Jurkat, Clone E6-1 (cell line): ENCODE results near the gene NMRK1. TPM values are rescaled to one million over a fixed set of nuclear protein-coding genes. Genes with fewer than 3 reads are reported as not detected.
A peak's percentile ranks its signal among the peaks of the same experiment; 100 is the strongest.

ENCODE experiments used
- DNase-seq: peaks from one replicate; pipeline ENCODE4 v3.0.0-alpha.2; 2011; ENCODE audit warnings: low read depth, low spot score
- H3K4me3 ChIP-seq: 2 replicates; pipeline ENCODE4 v1.5.1; 2011; ENCODE audit warnings: mild to moderate bottlenecking, low read length, control low read depth, moderate library complexity
- polyA plus RNA-seq: library from polyadenylated mRNA; unstranded; fragments of >200 nt; gene quantifications from one replicate; pipeline ENCODE4 v1.2.1, GENCODE V29; 2012; ENCODE audit warnings: missing spikeins; ENCODE audit not compliant: insufficient read length, insufficient read depth

NMRK1 gene
- polyA plus RNA-seq = 13.0 TPM

DNA sequence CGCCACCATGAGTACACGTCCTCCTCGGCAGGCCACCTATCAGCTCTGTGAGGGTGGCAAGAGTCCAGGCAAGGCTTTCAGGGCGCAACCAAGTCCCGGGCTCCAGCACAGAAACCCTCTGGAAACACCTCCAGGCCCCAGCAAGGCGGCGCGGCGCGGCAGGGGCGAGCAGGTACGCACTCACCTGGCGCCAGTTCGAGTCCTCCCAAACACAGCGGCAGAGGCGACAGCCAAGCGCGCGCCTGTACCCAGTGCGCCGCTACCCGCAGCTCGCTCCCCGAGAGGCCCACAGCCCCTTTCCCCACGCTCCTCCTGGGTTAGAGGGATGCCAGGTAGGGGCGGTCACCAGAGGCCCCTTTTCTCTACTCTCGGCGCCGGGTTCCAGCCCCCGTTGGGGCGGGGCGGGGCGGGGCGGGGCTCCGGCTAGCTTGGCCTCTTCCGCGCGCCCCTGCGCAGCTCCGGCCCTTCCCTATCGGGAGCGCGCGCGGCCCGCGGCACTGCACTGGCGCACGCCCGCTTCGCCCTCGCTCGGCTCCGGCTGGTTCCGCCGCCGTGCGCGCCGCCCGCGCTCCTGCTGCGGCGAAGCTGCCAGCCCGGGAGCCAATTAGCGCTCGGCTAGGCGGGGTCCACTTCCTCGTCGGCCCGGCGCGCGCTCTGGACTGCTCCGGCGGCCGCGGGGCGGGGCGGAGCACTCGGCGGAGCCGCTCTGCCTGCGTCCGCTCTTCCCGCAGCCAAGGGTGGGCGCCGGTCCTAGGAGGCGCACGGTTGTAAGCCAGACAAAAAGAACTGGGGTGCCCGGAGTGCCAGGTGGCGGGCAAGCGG is at the start of gene NMRK1, which contains the start of gene OSTF1:
TSS of gene NMRK1 (minus strand) at position 332 of the 822 bp plus-strand sequence. CDS start 5,040 bp downstream, outside the sequence.
TSS of gene OSTF1 (plus strand) at position 691 of the 822 bp plus-strand sequence. CDS start 179 bp downstream, outside the sequence.
- peak; percentile 90 for DNase-seq

DNA sequence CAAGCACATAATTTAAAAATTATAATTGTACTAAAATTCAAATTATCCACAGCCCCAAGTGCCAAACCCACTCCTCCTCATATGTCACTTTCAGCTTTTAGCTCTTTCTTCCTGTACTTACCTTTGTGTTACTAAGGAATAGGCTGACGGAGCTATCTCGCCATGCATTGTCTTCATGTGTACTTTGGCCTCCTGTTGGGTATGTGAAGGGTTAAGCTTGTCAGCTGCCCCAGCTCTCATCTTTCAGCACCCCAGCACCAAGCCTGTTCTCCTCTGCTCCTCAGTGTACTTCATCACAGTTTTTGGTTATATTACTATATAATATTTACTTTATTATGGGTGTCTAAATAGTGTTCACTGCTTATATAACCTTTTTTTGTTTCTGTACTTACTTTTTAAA is 46.5 kb upstream of the NMRK1 start:
- no peak for DNase-seq
- no peak overlapping the region for H3K4me3 ChIP-seq

More for the DNA sequence above, at the start of gene NMRK1, which contains the start of gene OSTF1:
- peak within 1 kb of the TSS; percentile 85 for H3K4me3 ChIP-seq

DNA sequence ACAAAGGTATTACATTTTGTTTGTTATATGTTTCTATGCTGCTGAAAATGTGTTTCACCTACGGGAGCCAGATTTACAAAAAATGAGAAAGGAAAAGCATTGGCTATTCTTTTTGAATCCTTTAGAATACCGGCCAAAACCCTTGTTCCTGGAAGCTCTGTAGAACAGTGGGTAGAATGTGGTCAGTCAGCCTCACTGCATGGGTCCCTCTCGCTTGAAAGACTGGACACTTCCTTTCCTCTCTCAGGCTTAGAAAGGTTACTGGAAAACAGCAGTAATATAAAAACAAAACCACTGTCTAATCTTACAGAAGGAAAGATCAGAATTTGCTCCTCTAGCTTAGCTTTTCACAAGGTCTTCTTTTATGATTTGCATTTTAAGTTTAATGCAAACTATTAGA is 45.4 kb upstream of the NMRK1 start:
- no peak for DNase-seq
- H3K4me3 ChIP-seq = no peak overlapping the region

DNA sequence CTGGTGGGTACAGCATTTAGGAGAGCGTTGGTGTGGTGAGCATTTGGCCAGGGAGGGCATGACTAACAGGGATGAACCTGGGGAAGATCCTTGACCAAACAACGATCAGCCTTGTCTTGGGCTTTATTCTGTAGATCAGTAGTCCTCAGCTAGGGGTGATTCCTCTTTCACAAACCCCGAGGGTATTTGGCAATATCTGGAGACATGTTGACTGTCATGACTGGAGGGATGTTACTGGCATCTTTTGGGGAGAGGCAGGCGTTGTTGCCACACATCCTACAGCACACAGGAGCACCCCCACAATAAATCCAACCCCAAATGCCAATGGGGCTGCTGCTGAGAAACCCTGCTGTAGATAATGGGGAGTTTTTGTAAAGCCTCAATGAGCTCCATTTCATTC is 44.3 kb upstream of the NMRK1 start:
- no peak for DNase-seq
- no peak overlapping the region for H3K4me3 ChIP-seq

DNA sequence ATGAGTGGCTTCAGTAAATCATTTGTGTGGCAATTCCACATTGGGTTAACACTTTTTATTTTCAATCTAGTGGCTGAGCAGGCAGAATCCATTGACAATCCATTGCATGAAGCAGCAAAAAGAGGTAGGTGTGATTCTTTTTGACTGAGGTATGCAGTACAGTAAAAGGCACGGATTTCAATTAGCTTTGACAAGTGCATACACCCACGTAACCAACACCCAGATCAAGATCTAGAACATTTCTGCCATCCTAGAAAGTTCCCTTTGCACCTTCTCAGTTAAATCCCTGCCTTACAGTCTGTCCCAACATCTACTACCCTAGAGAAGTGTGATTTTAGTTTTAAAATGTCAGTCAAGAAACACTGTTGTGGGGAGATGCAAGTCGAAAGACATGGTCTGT is 43.7 kb upstream of the NMRK1 start:
- H3K4me3 ChIP-seq = no peak overlapping the region
- DNase-seq = no peak

DNA sequence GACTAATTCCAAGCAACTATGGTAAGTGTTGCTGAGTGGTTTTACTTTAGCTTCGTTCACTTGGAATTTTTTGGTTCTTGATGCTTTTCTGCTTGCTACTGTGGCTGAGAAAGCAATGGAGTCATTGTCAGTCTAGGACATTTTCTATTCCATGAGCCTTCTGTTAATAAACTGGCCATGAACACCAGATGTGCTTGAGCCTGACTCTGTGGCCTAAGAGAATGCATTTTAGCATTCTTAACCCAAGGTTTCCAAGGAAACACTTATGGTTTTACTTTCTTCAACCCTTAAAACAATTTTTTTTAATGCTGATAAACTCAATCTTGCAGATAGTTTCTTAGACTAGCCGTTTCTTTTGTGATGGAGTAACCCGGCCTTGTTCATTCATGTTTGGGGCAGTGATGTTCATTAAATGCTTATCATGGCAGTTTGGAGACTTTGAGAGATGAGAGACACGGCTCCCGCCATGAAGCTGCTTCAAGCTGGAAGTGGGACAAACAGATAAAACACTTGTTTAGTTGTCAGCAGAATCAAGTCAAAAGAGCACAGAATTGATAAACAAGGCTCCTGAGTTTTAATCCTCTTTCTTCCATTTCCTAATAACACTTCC is 42.8 kb upstream of the NMRK1 start:
- no peak for DNase-seq
- no peak overlapping the region for H3K4me3 ChIP-seq

DNA sequence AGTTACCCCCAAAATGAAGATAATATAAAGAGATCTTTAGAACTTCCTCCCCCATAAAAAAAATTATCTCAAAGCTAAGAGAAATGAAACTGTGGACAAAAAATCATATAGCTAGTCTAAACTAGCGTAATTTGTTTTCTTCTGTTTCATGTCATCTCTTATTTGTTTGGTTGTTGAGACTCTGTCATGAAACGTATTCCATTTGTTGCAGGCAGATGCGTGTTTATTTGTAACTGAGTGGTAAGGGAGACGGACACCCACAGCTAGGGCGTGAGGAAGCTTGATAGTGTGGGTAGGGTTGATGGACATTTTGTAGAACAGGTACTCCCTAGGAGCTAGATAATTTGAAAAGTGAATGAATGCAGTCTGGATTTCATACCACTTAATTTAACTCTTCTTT is 42.2 kb upstream of the NMRK1 start:
- no peak overlapping the region for H3K4me3 ChIP-seq
- no peak for DNase-seq

DNA sequence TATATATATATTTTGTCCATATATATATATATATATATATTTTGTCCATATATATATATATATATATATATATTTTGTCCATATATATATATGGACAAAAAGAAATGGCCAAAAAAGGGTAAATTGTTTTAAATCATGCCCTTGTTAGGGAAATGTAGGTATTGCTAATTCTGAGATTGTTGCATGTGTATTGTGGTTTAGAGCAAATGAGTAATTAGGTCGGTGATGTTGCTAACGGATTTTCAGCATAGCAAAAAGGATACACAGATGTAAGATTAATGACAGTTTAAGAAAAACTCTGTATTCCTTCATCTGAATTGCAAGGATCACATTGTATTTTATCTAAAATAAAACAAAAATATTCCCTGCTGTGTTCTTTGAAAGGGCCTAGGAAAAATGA is 40.6 kb upstream of the NMRK1 start:
- H3K4me3 ChIP-seq = no peak overlapping the region
- DNase-seq = no peak

DNA sequence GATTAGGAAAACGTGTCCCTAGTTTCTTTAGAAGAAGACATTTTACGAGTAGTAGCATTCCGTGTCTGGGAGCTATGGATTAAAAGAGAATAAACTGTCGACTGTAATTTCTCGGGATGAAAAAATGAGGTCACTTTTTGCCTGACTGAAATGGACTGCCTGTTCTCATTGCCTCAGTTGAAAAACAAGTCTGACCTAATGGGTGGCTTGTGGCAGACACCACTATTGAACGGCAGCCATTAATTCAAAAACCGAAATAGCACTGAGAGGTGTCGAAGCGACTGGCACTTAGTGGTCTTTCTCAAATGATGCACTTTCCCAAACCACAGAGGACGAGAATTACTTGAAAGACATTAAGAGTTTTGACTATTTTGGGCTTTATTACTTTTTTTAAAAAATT is 35.7 kb upstream of the NMRK1 start:
- H3K4me3 ChIP-seq = no peak overlapping the region
- DNase-seq = no peak

DNA sequence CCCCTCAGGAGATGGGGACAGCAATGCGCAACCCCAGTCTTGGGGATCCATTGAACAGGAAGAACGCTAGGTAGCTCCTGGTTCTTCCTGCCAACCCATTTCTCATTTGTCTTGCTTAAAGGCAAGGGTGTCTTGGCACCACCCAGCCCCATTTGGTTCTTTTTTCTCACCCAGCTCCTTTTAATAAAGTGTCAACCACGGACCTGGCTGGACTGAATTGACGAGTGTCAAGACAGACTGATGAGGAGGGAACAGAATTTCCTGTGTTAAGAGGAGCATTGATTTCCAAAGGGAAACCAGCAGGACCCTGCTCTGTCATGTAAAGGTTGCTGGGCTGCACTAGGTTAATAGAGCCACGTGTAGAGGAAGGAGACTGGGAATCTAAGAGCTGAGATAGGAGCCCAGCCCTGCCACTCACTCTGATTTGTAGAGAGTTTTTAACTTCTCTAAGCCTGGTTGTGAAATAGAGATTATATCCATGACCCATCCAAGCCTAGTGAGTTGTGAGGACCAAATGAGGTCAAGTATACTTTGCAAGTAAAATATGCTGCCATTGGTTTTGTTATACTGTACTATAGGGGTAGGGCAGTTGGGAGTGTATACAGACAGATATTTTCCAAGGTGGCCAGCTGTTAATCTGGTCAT is 34.1 kb upstream of the NMRK1 start:
- no peak overlapping the region for H3K4me3 ChIP-seq
- DNase-seq = no peak

DNA sequence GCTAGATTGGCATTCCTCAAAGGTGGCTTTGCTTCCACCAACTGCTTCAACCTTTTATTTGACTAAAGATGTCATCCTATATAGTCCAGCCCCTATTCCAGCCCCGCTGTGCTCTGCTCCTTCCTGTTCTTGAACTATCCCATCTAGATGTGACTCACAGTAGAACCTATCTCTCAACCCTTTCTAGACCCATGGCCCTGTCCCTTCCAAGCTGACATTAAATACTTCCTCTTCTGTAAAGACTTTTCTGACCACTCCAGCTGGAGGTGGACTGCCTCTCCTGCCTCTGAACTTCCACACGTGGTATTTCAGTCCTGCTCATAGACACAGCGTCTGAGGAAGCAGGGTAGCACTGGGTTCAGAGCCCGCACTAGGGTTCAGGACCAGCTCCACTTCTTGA is 32.7 kb upstream of the NMRK1 start:
- H3K4me3 ChIP-seq = no peak overlapping the region
- no peak for DNase-seq

DNA sequence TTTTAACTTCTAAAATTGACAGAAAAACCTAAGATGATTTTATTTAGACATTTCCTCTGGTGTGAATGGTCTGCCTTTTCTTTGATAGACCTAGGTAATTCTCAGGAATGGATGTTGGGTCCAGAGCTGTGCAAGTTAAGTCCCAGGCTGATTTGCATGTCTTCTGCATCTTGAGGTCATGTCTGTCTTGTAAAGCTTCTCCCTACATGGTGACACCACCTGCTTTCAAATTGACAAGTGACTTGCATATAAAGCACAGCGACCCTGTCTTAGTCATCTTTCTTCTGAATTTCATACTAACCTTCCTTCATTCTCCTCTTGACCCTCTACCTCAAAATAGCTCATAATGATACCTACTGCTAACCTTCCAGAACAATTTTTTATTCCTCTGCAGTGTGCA is 29.6 kb upstream of the NMRK1 start:
- H3K4me3 ChIP-seq = no peak overlapping the region
- DNase-seq = no peak

DNA sequence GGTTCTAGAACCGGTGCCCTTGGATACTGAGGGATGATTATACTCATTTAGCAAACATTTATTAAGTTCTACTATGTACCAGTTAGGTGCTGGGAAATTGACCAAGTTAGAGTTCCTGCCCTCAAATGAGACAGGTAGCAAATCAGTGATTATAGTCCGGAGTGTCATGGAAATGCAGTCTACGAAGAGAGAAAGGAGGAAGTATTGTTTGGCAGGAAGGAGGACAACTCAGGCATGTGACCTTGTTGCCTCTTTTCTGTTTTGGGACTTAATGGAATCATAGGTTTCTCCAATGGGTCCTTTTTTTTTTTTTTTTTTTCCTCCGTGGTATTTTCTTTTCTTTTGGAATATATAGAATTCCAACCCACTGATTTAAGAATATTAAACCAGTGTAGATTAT is 28.4 kb upstream of the NMRK1 start:
- DNase-seq = no peak
- no peak overlapping the region for H3K4me3 ChIP-seq

DNA sequence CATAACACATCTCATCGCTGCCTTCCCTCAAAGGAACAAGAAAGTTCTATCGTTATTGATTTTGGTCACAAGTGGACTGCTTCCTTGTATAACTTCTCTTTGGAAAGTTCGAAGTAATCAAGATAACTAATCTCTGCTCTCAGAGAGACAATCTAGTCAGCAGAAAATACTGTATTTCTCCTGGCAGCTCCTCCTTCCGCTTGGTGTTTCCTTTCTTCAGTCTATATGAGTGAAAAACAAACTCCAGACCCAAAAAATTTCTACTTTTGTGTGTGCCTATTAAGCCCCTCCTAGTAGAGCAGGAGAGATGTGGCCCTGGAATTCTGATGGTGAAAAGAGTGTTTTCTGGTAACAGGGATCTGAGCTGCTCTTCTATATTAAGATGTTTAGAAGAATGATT is 24.8 kb upstream of the NMRK1 start:
- DNase-seq = no peak
- H3K4me3 ChIP-seq = no peak overlapping the region

DNA sequence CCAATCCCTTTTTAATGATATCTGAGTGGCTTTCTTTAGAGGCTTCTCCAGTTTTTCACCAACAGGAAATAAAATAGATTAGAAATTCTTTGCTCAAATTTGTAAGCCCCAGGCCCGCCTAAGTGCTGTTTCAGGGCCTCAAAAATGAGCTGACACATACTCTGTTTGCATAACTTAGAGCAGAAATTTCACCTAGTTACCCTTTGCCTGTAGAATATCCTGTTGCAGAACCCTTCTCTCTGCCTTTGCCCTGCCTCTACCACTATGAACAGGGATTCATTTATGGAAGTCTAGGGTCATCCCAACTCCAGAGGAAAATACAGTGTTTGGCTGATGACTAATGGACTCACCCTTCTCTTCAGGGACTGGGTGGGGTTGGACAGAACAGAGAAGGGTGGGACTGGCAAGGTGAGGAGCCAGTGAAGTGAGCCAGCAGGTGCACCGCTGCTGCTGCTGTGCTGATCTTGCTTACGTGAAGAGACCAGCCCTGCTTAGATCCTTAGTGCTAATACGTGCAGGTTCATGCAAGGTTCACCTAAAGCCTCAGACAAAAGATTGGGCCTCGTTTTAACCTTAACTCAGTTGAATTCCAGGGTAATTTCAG is 23.2 kb upstream of the NMRK1 start:
- DNase-seq = no peak
- no peak overlapping the region for H3K4me3 ChIP-seq

DNA sequence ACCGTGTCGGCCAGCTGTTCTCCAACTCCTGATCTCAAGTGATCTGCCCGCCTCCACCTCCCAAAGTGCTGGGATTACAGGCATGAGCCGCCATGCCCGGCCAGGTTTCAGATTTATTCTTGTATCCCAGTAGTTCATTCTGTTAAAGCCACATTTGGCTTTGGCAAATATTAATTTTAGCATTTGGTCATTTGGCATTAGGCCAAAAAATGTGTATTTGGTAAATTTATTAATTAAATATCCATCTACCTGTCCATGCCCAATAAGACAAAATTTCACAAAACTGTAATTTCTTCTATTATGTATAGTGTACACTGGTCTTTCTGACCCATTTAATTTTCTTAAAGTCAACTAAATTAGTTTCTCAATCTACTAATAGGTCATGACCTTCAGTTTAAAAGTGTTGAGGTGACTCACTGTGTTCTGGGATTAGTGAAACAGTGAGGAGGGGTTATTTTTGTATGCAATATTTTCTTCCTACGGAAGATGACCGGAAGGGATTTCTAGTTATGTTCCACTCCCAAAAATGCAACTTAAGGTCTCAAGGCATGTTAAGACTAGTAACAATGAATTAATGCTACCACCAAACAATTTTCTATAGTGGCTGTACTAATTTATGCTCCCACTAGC is 21.4 kb upstream of the NMRK1 start:
- DNase-seq = no peak
- no peak overlapping the region for H3K4me3 ChIP-seq

DNA sequence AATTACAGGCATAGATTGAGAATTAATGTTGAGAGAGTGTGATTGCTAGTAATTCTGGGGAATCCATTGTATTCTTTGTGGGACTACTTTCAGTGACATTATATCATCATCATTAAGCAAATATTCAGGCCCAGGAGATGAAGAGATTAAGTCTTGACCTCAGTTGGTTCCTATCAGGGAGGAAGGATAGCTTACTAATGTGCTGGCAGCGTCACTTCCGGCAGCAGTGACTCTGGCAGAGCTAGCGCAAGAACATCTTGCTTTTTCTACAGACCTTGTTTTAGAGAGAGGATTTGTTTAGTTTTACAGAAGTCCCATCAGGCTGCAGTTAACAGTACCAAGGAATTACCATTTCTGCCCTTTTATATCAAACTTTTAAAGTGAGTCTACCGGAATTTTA is 20.6 kb upstream of the NMRK1 start:
- H3K4me3 ChIP-seq = no peak overlapping the region
- DNase-seq = no peak

DNA sequence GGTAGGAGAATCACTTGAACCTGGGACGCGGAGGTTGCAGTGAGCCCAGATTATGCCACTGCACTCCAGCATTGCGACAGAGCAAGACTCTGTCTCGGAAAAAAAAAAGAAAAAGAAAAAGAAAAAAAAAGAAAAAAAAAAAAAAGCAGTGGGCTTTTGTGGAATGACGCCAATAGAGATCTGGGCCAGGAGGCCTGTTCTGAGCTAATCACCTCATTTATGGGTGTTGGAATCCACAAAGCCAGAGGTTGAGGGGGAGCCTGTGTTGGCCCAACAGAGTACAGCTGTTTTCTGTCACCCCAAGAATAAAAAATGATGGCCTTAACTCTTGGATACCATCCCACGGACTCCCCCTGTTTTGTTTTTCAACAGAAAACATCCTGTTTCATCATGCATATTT is 18.9 kb upstream of the NMRK1 start:
- H3K4me3 ChIP-seq = no peak overlapping the region
- no peak for DNase-seq

DNA sequence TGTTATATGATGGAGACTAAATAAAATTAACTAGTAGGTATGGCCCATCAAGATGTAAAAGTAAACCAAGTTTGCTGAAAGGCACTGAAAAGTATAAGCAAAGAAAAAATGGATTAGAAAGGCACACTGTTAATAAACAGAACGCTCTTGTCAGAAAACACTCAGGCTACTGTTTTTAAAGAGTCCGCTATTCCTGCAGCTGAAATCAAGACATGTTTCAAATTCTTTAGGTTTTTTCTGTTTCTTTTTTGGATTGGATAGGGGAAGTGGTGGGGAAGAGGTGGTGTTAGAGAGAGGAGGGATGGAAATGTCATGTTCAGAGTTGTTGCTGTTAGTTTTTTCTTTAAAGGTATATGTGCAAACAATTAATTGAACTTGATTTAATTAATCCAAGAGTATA is 17.9 kb upstream of the NMRK1 start:
- no peak for DNase-seq
- no peak overlapping the region for H3K4me3 ChIP-seq
